Fibroblast of lung (primary cell): ENCODE data around the gene KCNMB4. TPM values are rescaled to one million over a fixed set of nuclear protein-coding genes. Genes with fewer than 3 reads are reported as not detected.

Source experiments
- DNase-seq, 2 donors: peaks; one replicate each; pipeline versions ENCODE4 v3.0.0 to v3.0.0-alpha.2; 2010; ENCODE audit warnings: low read depth in 2 of 2
- H2AFZ ChIP-seq: 2 replicates; pipeline ENCODE4 v1.5.1; 2012; ENCODE audit warnings: low read length, control low read depth, inconsistent platforms
- H3K27ac ChIP-seq: 2 replicates; pipeline ENCODE4 v1.5.1; 2011; ENCODE audit warnings: low read length, control low read depth; ENCODE audit not compliant: insufficient read depth
- H3K27me3 ChIP-seq: 2 replicates; pipeline ENCODE4 v1.5.1; 2011; ENCODE audit warnings: mild to moderate bottlenecking, low read length; ENCODE audit not compliant: control insufficient read depth, insufficient read depth
- H3K36me3 ChIP-seq: 2 replicates; pipeline ENCODE4 v1.5.1; 2011; ENCODE audit warnings: low read length; ENCODE audit not compliant: control insufficient read depth, insufficient read depth
- H3K4me1 ChIP-seq: 2 replicates; pipeline ENCODE4 v1.5.1; 2011; ENCODE audit warnings: low read length; ENCODE audit not compliant: control insufficient read depth, insufficient read depth; ENCODE audit errors: extremely low read depth
- H3K4me2 ChIP-seq: 2 replicates; pipeline ENCODE4 v1.5.1; 2011; ENCODE audit warnings: low read length, control low read depth; ENCODE audit not compliant: insufficient read depth; ENCODE audit errors: extremely low read depth
- H3K4me3 ChIP-seq, 4 experiments: fragments of 200-600 bp in 1 of 4; sonication (generic) in 1 of 4; replicated peaks in 1 of 4; 2 replicates each; pipeline ENCODE4 v1.5.1; 2011 to 2016; ENCODE audit warnings: low read length in 4 of 4, low read depth in 3 of 4, mild to moderate bottlenecking in 3 of 4, control low read depth in 2 of 4, inconsistent platforms in 1 of 4, mixed read lengths in 1 of 4; ENCODE audit not compliant: insufficient read depth in 1 of 4; ENCODE audit errors: control extremely low read depth in 1 of 4
- H3K79me2 ChIP-seq: 2 replicates; pipeline ENCODE4 v1.5.1; 2012; ENCODE audit warnings: mild to moderate bottlenecking, low read length, inconsistent platforms; ENCODE audit not compliant: control insufficient read depth, insufficient read depth
- H3K9ac ChIP-seq: 2 replicates; pipeline ENCODE4 v1.5.1; 2011; ENCODE audit warnings: mild to moderate bottlenecking, low read length, control low read depth; ENCODE audit not compliant: insufficient read depth
- H3K9me3 ChIP-seq: 2 replicates; pipeline ENCODE4 v1.5.1; 2012; ENCODE audit warnings: low read depth, low read length; ENCODE audit not compliant: control insufficient read depth, insufficient read depth
- H4K20me1 ChIP-seq: 2 replicates; pipeline ENCODE4 v1.5.1; 2011; ENCODE audit warnings: low read length; ENCODE audit not compliant: control insufficient read depth, insufficient read depth; ENCODE audit errors: extremely low read depth
- CTCF ChIP-seq, 2 donors: IDR thresholded peaks in 1 of 2; conservative IDR thresholded peaks in 1 of 2; 1 replicate in 1 of 2; 2 replicates in 1 of 2; pipeline ENCODE4 v1.5.1; 2011 to 2012; ENCODE audit warnings: low read length in 2 of 2, control low read depth in 1 of 2, inconsistent platforms in 1 of 2, low read depth in 1 of 2, mild to moderate bottlenecking in 1 of 2
- EZH2 ChIP-seq: IDR thresholded peaks from 2 replicates; pipeline ENCODE4 v1.5.1; 2012; ENCODE audit warnings: low read length, control low read depth, mild to moderate bottlenecking; ENCODE audit errors: missing control alignments
- polyA plus RNA-seq, 2 donors: library from polyadenylated mRNA; depleted of rRNA in 1 of 2; stranded (reverse) in 1 of 2; unstranded in 1 of 2; fragments of >200 nt; gene quantifications; 2 replicates each; pipeline ENCODE4 v1.2.1, GENCODE V29; 2011 to 2012; ENCODE audit warnings: missing spikeins in 1 of 2
- total RNA-seq: library from RNA; depleted of rRNA; stranded (reverse); fragments of >200 nt; gene quantifications from 2 replicates; pipeline ENCODE4 v1.2.1, GENCODE V29; 2014

KCNMB4 gene
- total and polyA plus RNA-seq, 2 donors (not counting 1 experiment from before 2014, with no cell fraction given) = 0.33 to 0.66 TPM

GRCh38 chr12:70468741-70469140, 102.7 kb downstream of the KCNMB4 start:
- no peak overlapping the region for H3K4me3 ChIP-seq
- no peak overlapping the region for H3K27ac ChIP-seq
- H3K36me3 ChIP-seq = no peaks in the 10 kb centered on the region
- H2AFZ ChIP-seq = no peak overlapping the region
- H4K20me1 ChIP-seq = no peaks in the 10 kb centered on the region
- no peaks in the 10 kb centered on the region for H3K79me2 ChIP-seq
- no peak for DNase-seq
- TF ChIP-seq EZH2 (no peak), CTCF (conservative IDR thresholded peaks at IDR 0.05 in 1 of 2, IDR thresholded peaks at IDR 0.05 in 1 of 2; ENCODE audit: low read depth in 1 of 2, low read length in 2 of 2) (no peak)
- no peaks in the 10 kb centered on the region for H3K4me1 ChIP-seq
- H3K9ac ChIP-seq = no peak overlapping the region
- H3K27me3 ChIP-seq = no peaks in the 10 kb centered on the region
- no peaks in the 10 kb centered on the region for H3K9me3 ChIP-seq
- no peak overlapping the region for H3K4me2 ChIP-seq

DNA sequence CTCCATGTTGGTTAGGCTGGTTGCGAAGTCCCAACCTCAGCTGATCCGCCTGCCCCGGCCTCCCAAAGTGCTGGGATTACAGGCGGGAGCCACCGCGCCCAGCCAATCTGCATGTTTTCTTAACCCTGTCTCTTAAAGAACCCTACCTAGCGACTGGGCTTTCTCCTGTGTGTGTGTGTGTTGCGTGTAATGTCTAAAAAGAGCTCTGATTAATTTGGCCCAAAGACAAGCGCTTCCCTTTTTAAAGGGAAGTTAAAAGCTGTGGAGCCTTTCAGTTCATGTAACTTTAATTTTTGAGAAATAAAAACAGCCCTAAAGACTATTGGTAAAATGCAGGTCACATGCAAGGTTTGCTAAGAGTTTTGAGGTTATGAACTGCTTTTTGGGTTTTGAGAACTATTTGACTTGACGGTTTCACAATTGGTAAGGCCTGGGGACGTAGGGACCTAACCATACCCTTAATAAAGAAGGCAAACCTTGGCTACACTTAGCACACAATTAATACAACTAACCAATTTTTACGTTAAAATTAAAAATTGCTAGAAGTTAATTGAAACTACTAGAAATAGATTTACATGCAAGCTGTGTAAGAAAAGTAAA, 103.2 kb downstream of the KCNMB4 start:
- Histone ChIP-seq H3K36me3 (no peaks in the 10 kb centered on the region), H3K4me3 (no peak overlapping the region), H3K9me3 (no peaks in the 10 kb centered on the region), H3K27ac (no peak overlapping the region), H3K4me2 (no peak overlapping the region), H3K9ac (no peak overlapping the region), H3K27me3 (no peaks in the 10 kb centered on the region), H3K79me2 (no peaks in the 10 kb centered on the region), H2AFZ (no peak overlapping the region), H4K20me1 (no peaks in the 10 kb centered on the region), H3K4me1 (no peaks in the 10 kb centered on the region)
- no peak for DNase-seq
- TF ChIP-seq CTCF (conservative IDR thresholded peaks at IDR 0.05 in 1 of 2, IDR thresholded peaks at IDR 0.05 in 1 of 2; ENCODE audit: low read depth in 1 of 2, low read length in 2 of 2) = no peak
- no peak for TF ChIP-seq EZH2

DNA sequence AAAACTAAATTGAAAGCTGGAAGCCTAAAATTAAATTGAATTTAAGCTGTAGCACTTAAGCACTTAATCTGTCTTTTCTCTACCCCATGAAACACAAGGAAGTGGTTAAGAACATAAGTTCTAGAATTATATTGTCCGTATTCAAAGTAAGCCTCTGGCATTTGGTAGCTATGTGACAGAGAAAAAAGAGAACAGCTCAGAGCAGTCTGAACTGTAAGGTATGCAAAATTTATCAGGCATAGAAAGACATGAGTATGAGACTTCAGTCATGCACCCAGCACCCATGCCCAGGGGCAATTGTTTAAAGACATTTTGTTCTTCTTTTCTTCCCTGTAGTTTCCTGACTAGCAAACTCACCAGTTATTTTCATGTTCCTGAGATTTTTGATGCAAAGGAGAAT, 116.7 kb downstream of the KCNMB4 start:
- no peak for TF ChIP-seq EZH2
- no peak for TF ChIP-seq CTCF (conservative IDR thresholded peaks at IDR 0.05 in 1 of 2, IDR thresholded peaks at IDR 0.05 in 1 of 2; ENCODE audit: low read depth in 1 of 2, low read length in 2 of 2)
- H3K4me1 ChIP-seq = no peaks in the 10 kb centered on the region
- H3K27ac ChIP-seq = no peak overlapping the region
- H3K9me3 ChIP-seq = no peaks in the 10 kb centered on the region
- no peaks in the 10 kb centered on the region for H3K79me2 ChIP-seq
- no peaks in the 10 kb centered on the region for H3K27me3 ChIP-seq
- H3K9ac ChIP-seq = no peak overlapping the region
- no peak overlapping the region for H2AFZ ChIP-seq
- H3K4me2 ChIP-seq = no peak overlapping the region
- no peak for DNase-seq
- H4K20me1 ChIP-seq = no peaks in the 10 kb centered on the region
- no peak overlapping the region for H3K4me3 ChIP-seq
- H3K36me3 ChIP-seq = no peaks in the 10 kb centered on the region

Other genes starting within 250 kb of the KCNMB4 start
- gene CNOT2, start 122.9 kb upstream of the KCNMB4 start, total RNA-seq = 116 and 124 TPM in 2 replicates
- gene CNOT2, start 122.9 kb upstream of the KCNMB4 start, polyA plus RNA-seq = 95.2 and 96.3 TPM in 2 replicates